Activated naive CD4-positive, alpha-beta T cell treated with Interleukin-2 at 50 U/mL for 16 hours (primary cell): ENCODE results near the gene ACP2.
"Not testable (repeated sequence)": the region's sequence is repeated elsewhere in the genome, so short reads cannot be mapped to it uniquely, and the experiment has no call there.

ENCODE experiments used
- DNase-seq: peaks from one replicate; pipeline ENCODE4 v3.0.0-alpha.2; 2020

Gene ACP2

DNA sequence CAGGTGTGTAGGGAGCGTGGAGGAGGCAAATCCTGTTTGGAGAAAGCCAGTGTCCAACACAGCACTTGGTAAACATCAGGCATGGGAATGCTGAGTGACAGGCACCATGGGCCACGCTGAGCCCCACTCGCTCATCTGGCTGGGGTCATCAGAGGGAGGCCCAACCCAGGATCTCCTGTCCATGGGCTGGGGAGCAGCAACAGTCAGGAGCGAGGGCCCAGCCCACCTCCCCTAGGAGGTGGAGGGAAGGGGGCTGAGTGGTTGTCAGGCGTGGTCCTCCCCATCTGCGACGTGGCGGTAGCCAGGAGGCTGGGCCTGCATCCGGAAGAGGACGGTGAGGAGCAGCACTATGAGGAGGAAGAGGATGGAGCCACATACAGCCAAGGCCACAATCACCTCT, 8.8 kb downstream of the ACP2 start:
- DNase-seq = no peak

DNA sequence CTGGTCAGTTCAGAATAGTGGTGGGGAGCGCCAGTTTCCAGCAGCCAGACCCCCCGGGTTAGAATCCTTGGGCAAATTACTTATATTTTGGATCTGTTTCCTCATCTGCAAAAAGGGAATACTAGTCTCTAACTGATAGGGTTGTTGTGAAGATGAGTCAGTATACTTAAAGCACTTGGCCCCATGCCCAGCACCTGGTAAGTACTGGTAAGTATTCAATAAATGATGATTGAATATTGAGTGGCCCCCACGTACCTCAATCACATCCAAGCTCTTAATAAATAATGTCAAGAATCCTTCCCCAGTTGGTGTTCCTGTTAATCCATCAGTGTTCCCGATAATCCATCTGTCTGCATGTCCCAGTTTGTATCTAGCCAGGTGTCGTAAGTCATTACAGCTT, 12.1 kb downstream of the ACP2 start:
- no peak for DNase-seq

DNA sequence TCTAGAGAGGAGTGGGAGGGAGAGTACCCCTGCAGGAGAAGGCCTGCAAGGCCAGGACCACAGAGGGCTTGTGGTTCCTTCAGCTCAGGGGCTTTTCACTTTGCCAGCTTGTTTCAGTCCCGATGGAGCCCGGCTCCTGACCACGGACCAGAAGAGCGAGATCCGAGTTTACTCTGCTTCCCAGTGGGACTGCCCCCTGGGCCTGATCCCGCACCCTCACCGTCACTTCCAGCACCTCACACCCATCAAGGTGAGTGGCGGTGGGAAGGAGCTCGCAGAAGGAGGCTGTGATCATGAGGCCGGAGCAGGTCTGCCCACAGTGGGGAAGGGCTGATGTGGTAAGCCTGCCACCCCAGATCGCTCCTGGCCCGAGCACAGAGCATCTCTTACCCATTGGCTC, 13.5 kb downstream of the ACP2 start:
- DNase-seq = no peak

DNA sequence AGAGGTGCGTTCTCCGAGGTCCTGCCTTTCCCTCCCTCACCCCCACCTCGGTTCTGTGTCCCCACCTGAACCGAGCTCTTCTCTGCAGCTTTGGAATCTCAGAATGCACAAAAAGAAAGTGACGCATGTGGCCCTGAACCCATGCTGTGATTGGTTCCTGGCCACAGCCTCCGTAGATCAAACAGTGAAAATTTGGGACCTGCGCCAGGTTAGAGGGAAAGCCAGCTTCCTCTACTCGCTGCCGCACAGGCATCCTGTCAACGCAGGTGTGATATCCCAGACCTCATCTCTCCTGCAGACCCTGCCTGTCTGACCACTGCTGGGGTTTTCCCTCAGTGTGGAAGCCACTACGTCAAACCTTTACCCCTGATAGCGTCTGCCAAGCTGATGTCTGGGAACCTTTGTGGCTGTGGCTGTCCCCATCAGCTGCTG, 13.9 kb downstream of the ACP2 start:
- DNase-seq = peak; percentile 52

DNA sequence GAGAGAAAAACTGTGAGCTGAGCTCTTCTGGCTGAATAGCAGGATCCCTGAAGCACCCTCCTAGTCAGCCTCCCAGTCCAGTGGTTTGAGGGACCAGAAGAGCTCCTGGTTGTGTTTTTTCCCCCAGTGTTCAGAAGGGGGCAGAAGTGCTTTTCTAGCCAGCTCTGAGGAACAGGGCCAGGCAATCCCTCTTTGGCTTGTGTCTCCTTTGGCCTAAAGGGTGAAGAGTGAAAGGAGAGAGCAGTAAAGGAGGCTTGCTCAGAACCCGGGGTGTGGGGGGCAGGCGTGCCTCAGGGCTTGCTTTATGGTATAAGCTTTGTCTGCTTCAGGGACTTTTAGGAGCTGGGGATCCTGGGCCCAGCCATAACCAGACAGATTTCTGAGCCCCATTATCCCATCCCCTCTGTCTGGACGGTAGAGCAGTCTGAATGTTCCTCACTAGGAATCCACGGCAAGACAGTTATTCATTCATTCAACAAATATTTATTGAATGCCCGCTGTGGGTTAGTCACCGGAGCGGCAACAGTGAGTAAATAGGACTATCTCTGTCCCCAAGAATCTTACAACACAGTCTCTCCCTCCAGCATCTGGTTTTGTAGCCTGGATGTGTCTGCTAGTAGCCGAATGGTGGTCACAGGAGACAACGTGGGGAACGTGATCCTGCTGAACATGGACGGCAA, 14.5 kb downstream of the ACP2 start:
- no peak for DNase-seq

DNA sequence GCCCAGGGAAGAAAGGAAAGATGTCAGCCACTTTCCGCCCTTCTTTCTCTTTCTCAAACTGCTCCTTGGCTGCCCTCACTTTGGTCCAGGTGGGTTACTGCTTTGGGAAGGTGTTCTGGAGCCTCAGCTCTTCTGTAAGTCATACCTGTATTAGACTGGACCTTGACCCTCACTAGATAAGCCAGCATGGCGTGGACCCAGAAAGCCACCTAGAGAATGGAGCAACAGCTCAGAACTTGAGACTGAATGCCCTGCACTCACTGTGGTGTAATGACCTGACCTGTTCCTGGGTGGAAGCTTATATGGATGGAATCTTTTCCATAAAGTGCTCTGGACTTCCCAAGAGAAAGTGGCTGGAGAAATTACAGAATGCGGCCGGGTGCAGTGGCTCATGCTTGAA, 15.6 kb downstream of the ACP2 start:
- no peak for DNase-seq

DNA sequence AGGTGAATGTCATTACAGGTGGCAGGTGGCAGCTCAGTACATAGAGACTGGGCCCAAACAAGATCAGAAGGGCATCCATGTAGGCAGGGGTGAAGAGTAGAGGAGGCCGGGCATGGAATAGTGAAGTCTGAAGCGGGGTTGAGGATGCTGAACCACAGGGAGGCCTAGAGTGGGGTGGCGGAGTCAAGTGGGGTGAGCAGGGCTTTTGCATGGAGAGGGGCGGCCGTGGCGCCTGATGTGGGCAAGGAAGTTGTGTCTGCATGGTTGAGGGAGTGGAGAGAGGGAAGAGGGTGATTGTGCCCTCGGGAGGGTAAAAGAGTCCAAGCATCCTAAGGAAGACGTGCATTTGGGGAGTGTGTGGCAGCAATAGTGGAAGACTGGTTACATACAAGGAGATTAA, 19.5 kb downstream of the ACP2 start:
- DNase-seq = no peak

DNA sequence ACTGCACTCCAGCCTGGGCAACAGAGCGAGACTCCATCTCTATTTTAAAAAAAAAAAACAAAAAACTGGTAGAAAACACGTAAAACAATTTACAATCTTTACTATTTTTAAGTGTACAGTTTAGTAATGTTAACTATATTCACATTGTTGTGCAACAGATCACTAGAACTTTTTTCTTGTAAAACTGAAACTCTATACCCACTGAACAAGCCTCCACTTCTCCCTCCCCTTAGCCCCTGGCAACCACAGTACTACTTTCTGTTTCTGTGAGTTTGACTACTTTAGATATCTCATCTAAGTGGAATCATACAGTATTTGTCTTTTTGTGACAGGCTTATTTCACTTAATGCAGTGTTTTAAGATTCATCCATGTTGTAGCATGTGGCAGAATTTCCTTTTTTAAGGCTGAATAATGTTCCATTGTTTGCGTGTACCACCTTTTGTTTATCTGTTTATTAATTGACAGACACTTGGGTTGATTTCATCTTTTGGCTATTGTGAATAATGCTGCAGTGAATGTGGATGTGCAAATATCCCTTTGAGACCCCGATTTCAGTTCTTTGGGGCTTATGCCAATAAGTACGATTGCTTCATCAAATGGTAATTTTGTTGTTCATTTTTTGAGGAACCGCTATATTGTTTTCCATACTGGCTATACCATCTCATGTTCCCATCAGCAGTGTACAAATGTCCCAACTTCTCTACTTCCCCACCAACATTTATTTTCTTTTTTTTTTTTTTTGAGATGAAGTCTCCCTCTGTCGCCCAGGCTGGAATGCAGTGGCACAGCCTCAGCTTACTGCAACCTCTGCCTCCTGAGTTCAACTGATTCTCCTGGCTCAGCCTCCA, 22.8 kb downstream of the ACP2 start:
- DNase-seq = peak; percentile 33

DNA sequence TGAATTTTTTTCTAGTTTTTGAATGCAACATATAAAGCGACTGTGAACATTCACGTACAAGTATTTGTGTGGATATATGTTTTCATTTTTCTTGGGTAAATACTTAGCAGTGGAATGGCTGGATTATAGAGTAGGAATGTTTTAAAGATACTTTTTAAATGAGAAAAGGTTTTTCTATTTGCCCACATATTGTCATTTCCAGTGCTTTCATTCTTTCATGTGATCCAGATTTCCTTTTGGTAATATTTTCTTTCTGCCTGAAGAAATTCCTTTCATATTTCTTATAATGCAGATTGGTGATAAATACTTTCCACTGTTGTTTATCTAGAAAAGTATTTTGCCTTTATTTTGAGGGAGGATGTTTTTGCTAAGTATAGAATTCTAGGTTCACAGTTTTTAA, 25.9 kb downstream of the ACP2 start:
- no peak for DNase-seq

DNA sequence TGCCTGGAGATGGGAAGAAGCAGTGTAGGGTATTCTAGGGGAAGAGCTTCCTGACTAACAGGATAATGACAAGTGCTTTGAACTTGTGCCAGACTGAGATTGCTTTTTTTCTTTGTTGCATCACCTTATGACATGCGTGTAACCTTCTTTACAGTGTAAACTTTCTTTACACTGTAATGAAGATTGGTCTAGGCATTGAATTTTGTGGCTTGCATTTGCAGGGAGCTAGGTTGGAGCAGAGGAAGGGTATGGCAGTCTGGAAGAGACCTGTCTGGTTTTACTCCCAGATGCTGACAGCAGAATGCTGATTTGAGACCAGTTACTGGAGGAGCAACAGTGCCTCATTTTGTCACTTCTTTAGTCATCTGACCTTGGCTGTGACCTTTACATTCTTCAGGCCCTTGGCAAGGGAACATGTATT, 28.2 kb downstream of the ACP2 start:
- DNase-seq = no peak

DNA sequence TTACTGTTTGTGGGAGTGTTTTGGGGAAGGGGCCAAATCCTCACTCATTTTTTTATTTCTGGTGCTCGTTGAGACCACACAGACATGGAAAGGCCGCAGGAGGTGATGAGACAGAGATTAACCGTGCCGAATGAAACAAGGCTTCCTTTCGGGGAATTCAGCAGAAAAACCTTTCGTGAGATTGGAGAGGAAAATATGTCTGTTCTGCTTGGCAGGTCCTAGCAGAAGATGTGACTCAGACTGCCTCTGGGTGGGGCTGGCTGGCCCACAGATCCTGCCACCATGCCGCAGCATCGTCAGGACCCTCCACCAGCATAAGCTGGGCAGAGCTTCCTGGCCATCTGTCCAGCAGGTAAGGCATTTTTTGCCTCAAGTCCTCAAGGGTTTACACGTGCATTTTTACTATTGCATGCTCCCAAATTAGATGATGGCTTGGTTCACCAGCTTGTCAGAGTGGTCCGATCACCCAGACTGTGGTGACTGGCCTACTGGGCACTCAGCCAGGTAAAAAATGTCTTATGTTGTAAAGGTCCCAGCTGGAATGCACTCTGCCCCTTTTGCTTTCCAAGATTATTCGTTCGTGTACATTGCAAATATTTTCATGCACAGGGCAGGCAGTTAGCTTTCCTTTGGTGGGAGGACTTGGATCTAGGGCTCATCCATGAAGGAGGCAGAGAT, 32.4 kb downstream of the ACP2 start:
- peak; percentile 79 for DNase-seq

DNA sequence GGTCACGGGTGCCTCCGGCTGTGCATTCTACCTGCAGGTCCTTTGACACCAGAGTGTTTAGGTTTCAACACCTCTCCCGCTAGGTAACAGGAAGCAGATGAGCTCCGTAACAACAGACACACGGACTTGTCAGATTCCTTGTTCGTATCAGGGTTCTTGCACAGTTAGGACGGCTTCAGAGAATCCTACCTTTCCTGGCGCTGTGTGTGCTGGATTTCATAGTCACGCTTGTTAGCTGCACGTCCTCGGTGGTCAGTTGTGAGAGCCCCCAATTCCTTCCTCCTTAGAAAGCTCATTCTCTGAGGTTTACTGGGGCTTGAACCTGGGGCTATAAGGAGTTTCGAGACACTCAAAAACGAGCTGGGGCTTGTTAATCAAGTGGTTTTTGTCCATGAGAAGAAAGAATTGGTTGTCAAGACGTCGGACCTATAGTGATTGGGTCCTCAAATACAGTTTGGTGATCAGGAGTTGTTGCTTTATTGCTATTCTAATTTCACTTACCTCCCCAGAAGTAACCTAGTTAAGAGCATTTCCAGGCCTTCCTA, 33.2 kb downstream of the ACP2 start:
- no peak for DNase-seq

DNA sequence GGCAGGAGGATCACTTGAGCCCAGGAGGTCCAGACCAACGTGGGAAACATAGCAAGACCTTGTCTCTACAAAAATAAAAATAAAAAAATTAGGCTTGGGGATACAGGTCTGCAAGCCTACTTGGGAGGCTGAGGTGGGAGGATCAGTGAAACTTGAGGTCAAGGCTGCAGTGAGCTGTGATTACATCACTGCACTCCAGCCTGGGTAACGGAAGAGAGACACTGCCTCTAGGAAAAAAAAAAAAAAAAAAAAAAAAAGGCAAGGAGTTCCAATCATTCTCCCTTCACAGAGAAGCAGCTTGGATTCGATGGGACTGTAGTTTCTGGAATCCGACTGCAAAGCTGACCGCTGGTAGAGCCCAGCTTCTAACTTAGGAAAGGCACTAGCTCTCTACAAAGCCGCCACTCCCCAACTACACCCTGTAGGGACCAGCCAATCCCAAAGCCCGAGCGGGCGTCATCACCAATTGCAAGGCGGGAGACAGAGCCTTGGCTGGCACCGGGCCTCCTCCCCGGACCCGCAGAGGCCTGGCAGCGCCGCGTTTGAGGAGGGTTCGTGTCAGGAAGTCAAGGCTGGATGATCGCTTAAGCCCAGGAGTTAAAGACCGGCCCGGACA, 34.6 kb downstream of the ACP2 start:
- peak; percentile 86 for DNase-seq

DNA sequence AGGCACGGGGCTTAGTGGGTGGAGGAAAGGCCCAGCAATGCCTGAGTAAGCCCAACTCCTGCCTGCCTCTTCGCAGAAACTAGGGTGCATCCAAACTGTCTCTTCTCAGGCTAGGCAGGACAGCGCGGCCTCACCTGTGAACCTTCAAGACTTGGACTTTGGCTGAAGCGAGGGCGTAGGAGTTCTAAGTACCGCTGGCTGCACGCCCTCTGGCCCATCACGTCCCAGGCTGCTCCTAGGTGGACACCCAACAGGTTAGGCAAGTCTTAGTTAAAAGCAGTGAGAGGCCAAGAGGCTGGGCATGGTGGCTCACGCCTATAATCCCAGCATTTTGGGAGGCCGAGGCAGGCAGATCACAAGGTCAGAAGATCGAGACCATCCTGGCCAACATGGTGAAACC, 35.7 kb downstream of the ACP2 start:
- no peak for DNase-seq

DNA sequence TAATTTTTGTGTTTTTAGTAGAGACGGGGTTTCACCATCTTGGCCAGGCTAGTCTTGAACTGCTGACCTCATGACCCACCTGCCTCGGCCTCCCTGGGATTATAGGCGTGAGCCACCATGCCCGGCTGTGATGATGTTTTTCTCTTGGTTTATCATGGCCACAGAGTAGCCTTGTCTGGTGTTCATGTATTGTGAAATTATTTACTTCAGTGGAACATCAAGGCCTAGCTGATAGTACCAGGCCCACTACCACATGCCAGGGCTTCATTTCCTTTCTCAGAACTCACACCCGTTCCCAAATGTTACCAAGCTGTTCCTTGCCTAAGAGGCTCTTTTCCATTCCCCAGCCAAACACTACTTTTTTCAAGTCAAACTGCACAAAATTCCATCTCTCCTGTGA, 40.0 kb downstream of the ACP2 start:
- DNase-seq = no peak

DNA sequence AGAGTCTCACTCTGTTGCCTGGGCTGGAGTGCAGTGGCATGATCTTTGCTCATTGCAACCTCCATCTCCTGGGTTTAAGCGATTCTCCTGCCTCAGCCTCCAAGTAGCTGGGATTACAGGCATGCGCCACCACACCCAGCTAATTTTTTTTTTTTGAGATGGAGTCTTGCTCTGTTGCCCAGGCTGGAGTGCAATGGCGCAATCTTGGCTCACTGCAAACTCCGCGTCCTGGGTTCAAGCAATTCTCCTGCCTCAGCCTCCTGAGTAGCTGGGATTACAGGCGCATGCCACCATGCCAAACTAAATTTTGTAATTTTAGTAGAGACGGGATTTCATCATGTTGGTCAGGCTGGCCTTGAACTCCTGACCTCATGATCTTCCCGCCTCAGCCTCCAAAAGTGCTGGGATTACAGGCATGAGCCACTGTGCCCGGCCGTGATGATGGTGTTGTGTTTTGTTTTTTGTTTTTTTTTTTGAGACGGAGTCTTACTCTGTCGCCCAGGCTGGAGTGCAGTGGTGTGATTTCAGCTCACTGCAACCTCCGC, 40.5 kb downstream of the ACP2 start:
- DNase-seq = not testable (repeated sequence)

DNA sequence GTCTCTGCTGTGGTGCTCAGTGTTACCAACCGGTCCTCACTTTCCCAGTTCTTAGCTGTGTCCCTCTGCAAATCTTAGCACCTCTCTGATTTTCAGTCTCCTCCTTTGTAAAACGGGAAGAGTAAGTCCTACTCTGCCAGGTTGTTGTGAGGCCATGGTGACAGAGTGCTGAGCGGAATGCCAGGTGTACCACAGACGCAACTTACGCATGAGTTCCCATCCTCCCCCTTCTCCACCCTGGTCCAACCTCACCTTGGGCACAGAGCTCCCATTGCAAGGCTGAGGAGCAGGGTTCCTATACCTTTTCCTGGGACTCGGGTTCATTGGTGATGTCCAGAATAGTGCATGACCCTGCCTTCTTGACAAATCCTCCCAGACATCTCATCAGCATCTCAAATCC, 41.2 kb downstream of the ACP2 start:
- no peak for DNase-seq

DNA sequence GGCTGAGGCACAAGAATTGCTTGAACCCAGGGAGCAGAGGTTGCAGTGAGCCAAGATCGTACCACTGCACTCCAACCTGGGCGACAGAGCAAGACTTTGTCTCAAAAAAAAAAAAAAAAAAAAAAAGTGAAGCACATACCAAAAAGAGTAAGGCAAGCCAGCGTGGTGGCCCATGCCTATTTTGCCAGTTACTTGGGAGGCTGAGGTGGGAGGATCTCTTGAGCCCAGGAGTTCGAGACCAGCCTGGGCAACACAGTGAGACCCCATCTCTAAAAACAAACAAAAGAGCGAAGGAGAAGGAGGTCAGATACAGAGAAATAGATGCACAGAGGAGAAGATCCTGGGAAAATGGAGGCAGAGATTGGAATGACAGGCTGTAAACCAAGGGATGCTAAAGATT, 42.0 kb downstream of the ACP2 start:
- DNase-seq = not testable (repeated sequence)

DNA sequence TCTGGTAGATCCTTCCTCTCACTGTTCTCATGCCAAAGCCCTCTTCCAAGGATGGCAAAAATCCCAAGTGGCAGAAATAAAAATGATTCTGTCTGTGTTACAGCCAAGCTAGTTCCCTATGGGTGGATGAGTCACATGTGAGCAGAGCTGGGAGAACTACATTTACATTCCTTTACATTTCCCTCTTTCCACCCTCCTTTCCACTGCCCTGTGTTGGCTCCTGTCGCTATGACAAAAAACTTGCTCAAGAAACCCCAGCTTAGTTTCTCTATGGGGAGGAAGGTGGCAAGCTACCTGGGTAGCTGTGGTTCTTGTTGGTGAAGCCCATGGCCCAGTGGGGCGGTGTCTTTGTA, 44.0 kb downstream of the ACP2 start:
- no peak for DNase-seq

DNA sequence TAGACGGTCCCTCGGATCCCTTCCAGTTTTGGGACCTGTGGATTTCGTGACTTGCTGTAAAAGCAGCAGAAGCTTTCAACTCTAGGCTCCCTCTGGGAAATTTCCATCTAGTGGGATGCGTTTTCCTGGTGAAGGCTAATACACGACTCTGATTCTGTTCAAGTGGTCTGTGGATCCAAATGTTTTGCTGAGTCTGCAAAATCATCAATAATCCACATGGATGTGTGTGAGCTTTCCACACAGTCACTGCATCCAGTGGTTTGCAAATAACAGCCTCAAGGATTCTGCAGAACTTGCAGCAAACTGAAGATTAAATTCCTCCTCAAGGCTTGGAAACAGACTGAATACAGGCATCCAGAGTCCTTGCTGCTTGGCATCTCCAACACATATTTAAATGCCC, 46.0 kb downstream of the ACP2 start:
- no peak for DNase-seq

DNA sequence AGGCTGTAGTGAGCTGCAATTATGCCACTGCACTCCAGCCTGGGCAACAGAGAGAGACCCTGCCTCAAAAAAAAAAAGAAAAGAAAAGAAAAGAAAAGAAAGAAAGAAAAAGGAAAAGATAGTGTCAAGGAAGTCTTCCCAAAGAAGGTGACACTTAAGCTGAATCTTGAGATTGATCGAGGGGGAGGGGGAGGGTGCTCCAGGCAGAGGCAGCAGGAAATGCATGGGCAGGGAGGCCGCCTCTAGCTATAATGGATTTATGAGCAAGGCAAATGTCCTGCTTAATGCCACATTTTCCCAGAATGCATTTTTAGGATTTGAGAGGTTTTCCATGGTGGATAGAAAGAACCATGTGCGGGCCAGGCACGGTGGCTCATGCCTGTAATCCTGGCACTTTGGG, 47.6 kb downstream of the ACP2 start:
- no peak for DNase-seq

DNA sequence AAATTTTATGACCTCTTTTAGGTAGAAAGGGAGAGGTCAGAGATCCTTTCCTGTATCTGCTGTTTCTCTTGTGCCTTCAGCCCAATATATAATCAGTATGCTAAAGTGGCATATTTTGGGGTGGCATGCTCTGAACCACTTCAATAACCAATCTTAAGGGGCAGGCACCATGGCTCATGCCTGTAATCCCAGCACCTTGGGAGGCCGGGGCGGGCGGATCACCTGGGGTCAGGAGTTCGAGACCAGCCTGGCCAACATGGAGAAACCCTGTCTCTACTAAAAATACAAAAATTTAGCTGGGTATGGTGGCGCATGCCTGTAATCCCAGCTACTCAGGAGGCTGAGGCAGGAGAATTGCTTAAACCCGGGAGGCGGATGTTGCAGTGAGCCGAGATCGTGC, 50.5 kb downstream of the ACP2 start:
- not testable (repeated sequence) for DNase-seq

DNA sequence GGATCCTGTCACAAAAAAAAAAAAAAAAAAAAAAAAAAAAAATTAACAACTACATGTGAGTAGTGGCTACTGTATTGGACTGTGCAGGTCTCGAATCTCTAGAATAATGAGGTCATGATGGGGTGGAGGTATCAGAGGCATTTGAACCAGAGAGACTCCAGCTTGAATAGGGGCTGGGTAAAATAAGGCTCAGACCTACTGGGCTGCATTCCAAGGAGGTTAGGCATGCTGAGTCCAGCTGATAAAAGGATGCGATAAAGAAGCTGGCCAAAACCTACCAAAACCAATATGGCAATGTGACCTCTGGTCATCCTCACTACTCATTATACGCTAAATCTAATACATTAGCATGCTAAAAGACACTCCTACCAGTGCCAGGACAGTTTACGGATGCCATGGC, 56.5 kb downstream of the ACP2 start:
- DNase-seq = no peak
